T-cell (primary cell): ENCODE results near the gene HSP90AB1. TPM values are rescaled to one million over a fixed set of nuclear protein-coding genes. Genes with fewer than 3 reads are reported as not detected.

ENCODE experiments used
- ATAC-seq, 4 experiments: fragments of 200-7000 bp in 3 of 4; fragments of 150-1000 bp in 1 of 4; cut with Tn5 transposase; replicated peaks in 1 of 4; 1 replicate in 3 of 4; 2 replicates in 1 of 4; pipeline ENCODE4 v1.10.0; 2021; ENCODE audit warnings: moderate library complexity in 3 of 4, mild to moderate bottlenecking in 2 of 4, moderate number of reproducible peaks in 1 of 4
- CTCF ChIA-PET, 2 donors: fragments of 300-600 bp; sonication (Branson Sonifier 250); formaldehyde crosslinking; loops; one replicate each; lab custom pipeline; 2022; ENCODE audit warnings: antibody characterized with exemption in 2 of 2; lab: Charles Lee
- POLR2A ChIA-PET, 2 donors: fragments of 300-600 bp; sonication (Branson Sonifier 250); formaldehyde crosslinking; loops; one replicate each; lab custom pipeline; 2022; ENCODE audit warnings: antibody characterized with exemption in 2 of 2; lab: Charles Lee
- DNase-seq, 35 experiments: peaks; one replicate each; pipeline versions ENCODE4 v3.0.0 to v3.0.0-alpha.2; 2013 to 2023
- H3K27ac ChIP-seq: one replicate; pipeline ENCODE4 v1.5.1; 2013; ENCODE audit warnings: low read length
- H3K27me3 ChIP-seq, 2 experiments: replicated peaks in 1 of 2; 1 replicate in 1 of 2; 2 replicates in 1 of 2; pipeline versions ENCODE4 v1.6.1 to v1.7.0; 2013; ENCODE audit warnings: low read length in 1 of 2, mixed read lengths in 1 of 2; ENCODE audit not compliant: control insufficient read depth in 2 of 2, insufficient read depth in 2 of 2; ENCODE audit errors: extremely low read depth in 1 of 2
- H3K36me3 ChIP-seq, 2 donors: 1 replicate in 1 of 2; 2 replicates in 1 of 2; pipeline versions ENCODE4 v1.6.1 to v1.7.0; 2013; ENCODE audit warnings: low read length in 1 of 2; ENCODE audit not compliant: control insufficient read depth in 2 of 2, insufficient read depth in 1 of 2; ENCODE audit errors: extremely low read depth in 1 of 2
- H3K4me1 ChIP-seq, 2 experiments: 1 replicate in 1 of 2; 2 replicates in 1 of 2; pipeline versions ENCODE4 v1.6.1 to v1.7.0; 2013; ENCODE audit warnings: low read length in 2 of 2, mixed read lengths in 1 of 2; ENCODE audit not compliant: insufficient read depth in 2 of 2, control insufficient read depth in 1 of 2; ENCODE audit errors: extremely low read depth in 1 of 2
- H3K4me3 ChIP-seq, 2 donors: 1 replicate in 1 of 2; 2 replicates in 1 of 2; pipeline versions ENCODE4 v1.5.1 to v1.7.0; 2013; ENCODE audit warnings: mild to moderate bottlenecking in 2 of 2, low read length in 1 of 2, moderate library complexity in 1 of 2; ENCODE audit not compliant: control insufficient read depth in 1 of 2; ENCODE audit errors: extremely low read depth in 1 of 2
- H3K9me3 ChIP-seq: 2 replicates; pipeline ENCODE4 v1.7.0; 2013
- H3K27ac Mint-ChIP-seq, 2 donors: one replicate each; pipeline ENCODE4 v1.8.0; 2020 to 2021; ENCODE audit warnings: mild to moderate bottlenecking in 2 of 2, mixed read lengths in 2 of 2
- H3K27me3 Mint-ChIP-seq, 2 donors: one replicate each; pipeline ENCODE4 v1.8.0; 2021 to 2022; ENCODE audit warnings: mixed read lengths in 2 of 2
- H3K36me3 Mint-ChIP-seq: one replicate; pipeline ENCODE4 v1.8.0; 2021; ENCODE audit warnings: mixed read lengths
- H3K4me1 Mint-ChIP-seq, 3 donors: one replicate each; pipeline ENCODE4 v1.8.0; 2020 to 2022; ENCODE audit warnings: mixed read lengths in 3 of 3, mild to moderate bottlenecking in 1 of 3
- H3K4me3 Mint-ChIP-seq, 3 donors: one replicate each; pipeline ENCODE4 v1.8.0; 2020 to 2022; ENCODE audit warnings: mild to moderate bottlenecking in 3 of 3, mixed read lengths in 3 of 3, moderate library complexity in 3 of 3
- H3K9me3 Mint-ChIP-seq, 3 donors: one replicate each; pipeline ENCODE4 v1.8.0; 2020 to 2022; ENCODE audit warnings: mixed read lengths in 3 of 3
- WGBS: methylation state at CpG from one replicate; pipeline ENCODE4 v1.1.5; 2013; ENCODE audit warnings: missing lambda C conversion rate; ENCODE audit not compliant: insufficient coverage; 5-methylcytosine and 5-hydroxymethylcytosine counted together
- total RNA-seq, 35 experiments: library from RNA in 6 of 35; stranded (reverse) in 6 of 35; fragments of 120-200 nt in 1 of 35; gene quantifications; one replicate each; pipeline versions ENCODE4 v1.2.1 to v1.2.4 and lab custom pipeline; 2013 to 2026

HSP90AB1 gene
- total RNA-seq, 5 donors from 2014 or later (not counting 1 experiment from before 2014, with no cell fraction given): 394 to 454 (median 404) TPM

GRCh38 chr6:44276667-44277640, 30.1 kb downstream of the HSP90AB1 start:
- no peaks in the 10 kb centered on the region for H3K36me3 Mint-ChIP-seq
- no peaks in the 10 kb centered on the region for H3K9me3 Mint-ChIP-seq
- POLR2A ChIA-PET: no interaction called here
- no peak overlapping the region for H3K27ac Mint-ChIP-seq
- 80% methylated on average over 8 of the region's 23 CpGs for WGBS
- H3K4me3 ChIP-seq: no peak overlapping the region
- H3K4me1 Mint-ChIP-seq: peaks cover 0 to 7% (median 0%) of the 10 kb centered on the region in 3 donors
- CTCF ChIA-PET: interaction anchor here in 1 of 2 donors (1.3 kb wide), 1 partner anchor 8 kb away, joined by 4 read pairs; no protein-coding TSS in a partner anchor
- no peaks in the 10 kb centered on the region for H3K9me3 ChIP-seq
- H3K27ac ChIP-seq: no peak overlapping the region
- no peaks in the 10 kb centered on the region for H3K36me3 ChIP-seq
- peaks cover 49 to 61% of the 10 kb centered on the region in 2 donors for H3K27me3 Mint-ChIP-seq
- peaks cover 4 to 85% of the 10 kb centered on the region in 2 experiments for H3K27me3 ChIP-seq
- no peak for DNase-seq
- peaks cover 0 to 11% of the 10 kb centered on the region in 2 experiments for H3K4me1 ChIP-seq
- H3K4me3 Mint-ChIP-seq: peak overlapping the region in 1 of 3 donors; percentile 57
- no peak for ATAC-seq

- Mint-ChIP-seq H3K4me3 (no peak overlapping the region), H3K36me3 (no peaks in the 10 kb centered on the region), H3K27me3 (peaks cover 40 to 55% of the 10 kb centered on the region in 2 donors), H3K27ac (no peak overlapping the region), H3K9me3 (no peaks in the 10 kb centered on the region), H3K4me1 (peaks cover 0 to 7% (median 0%) of the 10 kb centered on the region in 3 donors)
- peaks cover 4 to 77% of the 10 kb centered on the region in 2 experiments for H3K27me3 ChIP-seq
- no peak for DNase-seq
- H3K27ac ChIP-seq: no peak overlapping the region
- no peaks in the 10 kb centered on the region for H3K36me3 ChIP-seq
- no peaks in the 10 kb centered on the region for H3K9me3 ChIP-seq
- WGBS: 81% methylated on average over 6 of the region's 7 CpGs
- ATAC-seq: no peak
- POLR2A ChIA-PET: no interaction called here
- CTCF ChIA-PET: interaction anchor here in 1 of 2 donors (1.3 kb wide), 1 partner anchor 9 kb away, joined by 4 read pairs; no protein-coding TSS in a partner anchor
- peaks cover 0 to 11% of the 10 kb centered on the region in 2 experiments for H3K4me1 ChIP-seq
- H3K4me3 ChIP-seq: no peak overlapping the region
Measured at GRCh38 chr6:44277763-44278162, 30.9 kb downstream of the HSP90AB1 start.

GRCh38 chr6:44278315-44278714, 31.4 kb downstream of the HSP90AB1 start:
- Mint-ChIP-seq H3K27me3 (peaks cover 39 to 50% of the 10 kb centered on the region in 2 donors), H3K36me3 (no peaks in the 10 kb centered on the region), H3K4me3 (no peak overlapping the region), H3K27ac (no peak overlapping the region), H3K9me3 (no peaks in the 10 kb centered on the region), H3K4me1 (peaks cover 0 to 7% (median 0%) of the 10 kb centered on the region in 3 donors)
- Histone ChIP-seq H3K9me3 (no peaks in the 10 kb centered on the region), H3K36me3 (no peaks in the 10 kb centered on the region), H3K4me3 (no peak overlapping the region), H3K27me3 (peaks cover 4 to 72% of the 10 kb centered on the region in 2 experiments), H3K27ac (no peak overlapping the region), H3K4me1 (peaks cover 0 to 11% of the 10 kb centered on the region in 2 experiments)
- ChIA-PET CTCF (no interaction called here), POLR2A (interaction anchor here in 1 of 2 donors (0.7 kb wide), 1 partner anchor 36 kb away, joined by 3 read pairs; no protein-coding TSS in a partner anchor)
- 17% methylated on average over 1 of the region's 3 CpGs for WGBS
- no peak for DNase-seq
- ATAC-seq: no peak

- WGBS: 60% methylated on average over 6 of the region's 9 CpGs
- Mint-ChIP-seq H3K4me1 (peaks cover 0 to 7% (median 0%) of the 10 kb centered on the region in 3 donors), H3K4me3 (no peak overlapping the region), H3K27ac (no peak overlapping the region), H3K36me3 (no peaks in the 10 kb centered on the region), H3K27me3 (peaks cover 41 to 52% of the 10 kb centered on the region in 2 donors), H3K9me3 (no peaks in the 10 kb centered on the region)
- DNase-seq: no peak
- Histone ChIP-seq H3K4me3 (no peak overlapping the region), H3K36me3 (no peaks in the 10 kb centered on the region), H3K27me3 (peaks cover 4 to 66% of the 10 kb centered on the region in 2 experiments), H3K4me1 (peaks cover 0 to 11% of the 10 kb centered on the region in 2 experiments), H3K27ac (no peak overlapping the region), H3K9me3 (no peaks in the 10 kb centered on the region)
- ChIA-PET POLR2A (interaction anchor here in 1 of 2 donors (0.7 kb wide), 1 partner anchor 36 kb away, joined by 3 read pairs; no protein-coding TSS in a partner anchor), CTCF (no interaction called here)
- ATAC-seq: no peak
Measured at GRCh38 chr6:44278774-44279697, 32.1 kb downstream of the HSP90AB1 start.

GRCh38 chr6:44284121-44284520, 37.2 kb downstream of the HSP90AB1 start:
- H3K27ac ChIP-seq: no peak overlapping the region
- CTCF ChIA-PET: no interaction called here
- Mint-ChIP-seq H3K36me3 (no peaks in the 10 kb centered on the region), H3K4me1 (no peaks in the 10 kb centered on the region), H3K27me3 (peaks cover 53 to 60% of the 10 kb centered on the region in 2 donors), H3K27ac (no peak overlapping the region), H3K4me3 (no peak overlapping the region), H3K9me3 (no peaks in the 10 kb centered on the region)
- POLR2A ChIA-PET: no interaction called here
- H3K27me3 ChIP-seq: peaks cover 2 to 58% of the 10 kb centered on the region in 2 experiments
- WGBS: 32% methylated on average over 2 of the region's 2 CpGs
- ATAC-seq (no peak), DNase-seq (no peak)
- no peaks in the 10 kb centered on the region for H3K36me3 ChIP-seq
- no peaks in the 10 kb centered on the region for H3K9me3 ChIP-seq
- H3K4me3 ChIP-seq: no peak overlapping the region
- H3K4me1 ChIP-seq: no peaks in the 10 kb centered on the region

- Mint-ChIP-seq H3K27ac (peak overlapping the region in 1 of 2 donors; percentile 3), H3K36me3 (no peaks in the 10 kb centered on the region), H3K4me3 (no peak overlapping the region), H3K27me3 (peaks cover 57 to 59% of the 10 kb centered on the region in 2 donors), H3K9me3 (no peaks in the 10 kb centered on the region), H3K4me1 (no peaks in the 10 kb centered on the region)
- ATAC-seq: no peak
- ChIA-PET CTCF (no interaction called here), POLR2A (no interaction called here)
- H3K27ac ChIP-seq: no peak overlapping the region
- no peaks in the 10 kb centered on the region for H3K36me3 ChIP-seq
- DNase-seq: no peak
- no peaks in the 10 kb centered on the region for H3K9me3 ChIP-seq
- H3K27me3 ChIP-seq: peaks cover 2 to 58% of the 10 kb centered on the region in 2 experiments
- H3K4me1 ChIP-seq: no peaks in the 10 kb centered on the region
- WGBS: 61% methylated on average over 3 of the region's 4 CpGs
- H3K4me3 ChIP-seq: no peak overlapping the region
Measured at GRCh38 chr6:44284867-44285266, 38.0 kb downstream of the HSP90AB1 start.
